OCI-LY7 (cell line): ENCODE data around the gene SEC24B. TPM values are rescaled to one million over a fixed set of nuclear protein-coding genes. Genes with fewer than 3 reads are reported as not detected.

Experiments
- BruUV-seq: library from RNA; stranded (reverse); fragments of 400-500 nt; replicated peaks from 2 replicates; lab custom pipeline; 2021; lab: Mats Ljungman, UMichigan
- CTCF ChIA-PET: fragments of 300-600 bp; sonication (Branson Sonifier 250); formaldehyde crosslinking; loops from one replicate; lab custom pipeline; 2022; ENCODE audit warnings: antibody characterized with exemption; ENCODE audit not compliant: unreplicated experiment; lab: Charles Lee
- POLR2A ChIA-PET: fragments of 300-600 bp; sonication (Branson Sonifier 250); formaldehyde crosslinking; loops from one replicate; lab custom pipeline; 2022; ENCODE audit warnings: antibody characterized with exemption; lab: Charles Lee
- DNase-seq: peaks from one replicate; pipeline ENCODE4 v3.0.0-alpha.2; 2015; ENCODE audit warnings: low spot score
- H2AFZ ChIP-seq: fragments of 200-600 bp; sonication (generic), shearing (Covaris generic); 2 replicates; pipeline ENCODE4 v1.6.1; 2014; ENCODE audit warnings: mild to moderate bottlenecking, antibody characterized with exemption, low read length, moderate library complexity
- H3K27ac ChIP-seq: fragments of 200-600 bp; sonication (generic); 2 replicates; pipeline ENCODE4 v1.5.1; 2014; ENCODE audit warnings: mixed run types, low read depth, mild to moderate bottlenecking, moderate library complexity, low read length, inconsistent platforms; ENCODE audit not compliant: poor library complexity, severe bottlenecking
- H3K36me3 ChIP-seq: fragments of 200-600 bp; sonication (generic); 2 replicates; pipeline ENCODE4 v1.6.1; 2014; ENCODE audit warnings: mild to moderate bottlenecking, antibody characterized with exemption, low read length, moderate library complexity, mixed read lengths; ENCODE audit not compliant: insufficient read depth
- H3K4me1 ChIP-seq: fragments of 200-600 bp; sonication (generic); 2 replicates; pipeline ENCODE4 v1.5.1; 2014; ENCODE audit warnings: mild to moderate bottlenecking, low read length; ENCODE audit not compliant: insufficient read depth, poor library complexity, severe bottlenecking
- H3K4me2 ChIP-seq: fragments of 200-600 bp; sonication (generic); 2 replicates; pipeline ENCODE4 v1.6.1; 2014; ENCODE audit warnings: mild to moderate bottlenecking, low read length
- H3K4me3 ChIP-seq: fragments of 200-600 bp; sonication (generic); 2 replicates; pipeline ENCODE4 v1.5.1; 2014; ENCODE audit warnings: mild to moderate bottlenecking, low read depth, low read length; ENCODE audit not compliant: poor library complexity, severe bottlenecking
- H3K79me2 ChIP-seq: fragments of 200-600 bp; sonication (generic); 2 replicates; pipeline ENCODE4 v1.6.1; 2016; ENCODE audit warnings: low read depth, mild to moderate bottlenecking, low read length, moderate library complexity, mixed read lengths; ENCODE audit not compliant: insufficient read depth
- H3K9me2 ChIP-seq: fragments of 200-600 bp; sonication (generic); 2 replicates; pipeline ENCODE4 v1.6.1; 2016; ENCODE audit warnings: mild to moderate bottlenecking, low read length, mixed read lengths; ENCODE audit not compliant: insufficient read depth
- H3K9me3 ChIP-seq: fragments of 200-600 bp; sonication (generic); 2 replicates; pipeline ENCODE4 v1.6.1; 2014; ENCODE audit warnings: mild to moderate bottlenecking, mixed run types, low read length, mixed read lengths
- H4K20me1 ChIP-seq: fragments of 200-600 bp; sonication (generic); 2 replicates; pipeline ENCODE4 v1.6.1; 2014; ENCODE audit warnings: mild to moderate bottlenecking, antibody characterized with exemption, low read length, moderate library complexity, mixed read lengths; ENCODE audit not compliant: insufficient read depth
- CTCF ChIP-seq: fragments of 200-600 bp; sonication (generic); conservative IDR thresholded peaks from 2 replicates; pipeline ENCODE4 v1.5.1; 2014; ENCODE audit warnings: mild to moderate bottlenecking, antibody characterized with exemption, low read length, moderate library complexity, mixed read lengths
- EZH2phosphoT487 ChIP-seq: fragments of 200-600 bp; sonication (generic); IDR thresholded peaks from 2 replicates; pipeline ENCODE4 v1.6.1; 2018; ENCODE audit warnings: low read depth, borderline replicate concordance, mild to moderate bottlenecking, mixed run types, antibody characterized with exemption, low read length, moderate library complexity, mixed read lengths
- intact Hi-C: fragments of 100-400 bp; cut with micrococcal nuclease; formaldehyde crosslinking; loops from one replicate; pipeline ENCODE4 v1.10.0; 2022; ENCODE audit not compliant: unreplicated experiment
- microRNA-seq: library from miRNA; unstranded; fragments of <30 nt; microRNA quantifications from one replicate; pipeline ENCODE4 v1.2.0, GENCODE V29; 2022; ENCODE audit warnings: borderline replicate concordance
- small RNA-seq: library from RNA; depleted of rRNA; stranded (forward); fragments of <200 nt; gene quantifications from one replicate; pipeline ENCODE3, GENCODE V24; 2014
- total RNA-seq, 2 experiments: library from RNA; depleted of rRNA in 1 of 2; stranded (reverse); fragments of >200 nt in 1 of 2; shearing (Covaris generic) in 1 of 2; gene quantifications; 2 replicates each; pipeline ENCODE4 v1.2.3, GENCODE V29; 2014 to 2022

SEC24B gene
- total RNA-seq, 2 experiments from 2014 or later, result 13.1 to 26.3 TPM

- intact Hi-C loops, result no loop called here
- H3K36me3 ChIP-seq, result peaks cover 14% of the 10 kb centered on the region; the same call in 1 of the 2 replicates
- no peaks in the 10 kb centered on the region for H3K9me3 ChIP-seq
- POLR2A ChIA-PET, result interaction anchor here (0.6 to 2.0 kb wide), 7 partner anchors 11 to 38 kb away, joined by 3 to 6 read pairs (median 3); no protein-coding TSS in a partner anchor
- peaks cover 33% of the 10 kb centered on the region for H3K4me1 ChIP-seq
- BruUV-seq, result no TSS peak
- H3K79me2 ChIP-seq, result peaks cover 58% of the 10 kb centered on the region
- H3K4me2 ChIP-seq, result peak overlapping the region; percentile 49
- no peak overlapping the region for H3K4me3 ChIP-seq
- CTCF ChIA-PET, result interaction anchor here (0.5 kb wide), 1 partner anchor 557 kb away, joined by 3 read pairs; no protein-coding TSS in a partner anchor
- H4K20me1 ChIP-seq, result peaks cover 23% of the 10 kb centered on the region
- DNase-seq, result no peak
- no peaks in the 10 kb centered on the region for H3K9me2 ChIP-seq
- no peak overlapping the region for H2AFZ ChIP-seq
- H3K27ac ChIP-seq, result no peak overlapping the region
- TF ChIP-seq EZH2phosphoT487, result no peak
Observed at GRCh38 chr4:109588176-109588575, 154.6 kb downstream of the SEC24B start.

GRCh38 chr4:109589119-109589518, 155.5 kb downstream of the SEC24B start:
- H2AFZ ChIP-seq, result no peak overlapping the region
- ChIA-PET POLR2A (interaction anchor here (0.6 to 2.1 kb wide), 8 partner anchors 10 to 66 kb away, joined by 3 to 11 read pairs (median 4); no protein-coding TSS in a partner anchor), CTCF (no interaction called here)
- H3K9me3 ChIP-seq, result no peaks in the 10 kb centered on the region
- H3K36me3 ChIP-seq, result peaks cover 14% of the 10 kb centered on the region; the same call in 1 of the 2 replicates
- H3K4me3 ChIP-seq, result no peak overlapping the region
- peaks cover 67% of the 10 kb centered on the region for H3K79me2 ChIP-seq
- TF ChIP-seq CTCF (no peak), EZH2phosphoT487 (no peak)
- H4K20me1 ChIP-seq, result peaks cover 23% of the 10 kb centered on the region
- H3K4me2 ChIP-seq, result peak overlapping the region; percentile 47; the same call in 1 of the 2 replicates
- H3K9me2 ChIP-seq, result no peaks in the 10 kb centered on the region
- BruUV-seq, result no TSS peak
- H3K4me1 ChIP-seq, result peaks cover 33% of the 10 kb centered on the region
- peak; percentile 5 for DNase-seq
- intact Hi-C loops, result no loop called here
- no peak overlapping the region for H3K27ac ChIP-seq

- Histone ChIP-seq H3K4me3 (no peak overlapping the region), H2AFZ (no peak overlapping the region), H3K79me2 (peaks cover 67% of the 10 kb centered on the region), H3K9me2 (no peaks in the 10 kb centered on the region), H4K20me1 (peaks cover 23% of the 10 kb centered on the region), H3K27ac (no peak overlapping the region), H3K4me2 (peak overlapping the region; percentile 47; the same call in 1 of the 2 replicates), H3K36me3 (peaks cover 14% of the 10 kb centered on the region; the same call in 1 of the 2 replicates), H3K9me3 (no peaks in the 10 kb centered on the region), H3K4me1 (peaks cover 33% of the 10 kb centered on the region)
- no peak for DNase-seq
- no TSS peak for BruUV-seq
- ChIA-PET CTCF (no interaction called here), POLR2A (interaction anchor here (1.0 to 2.1 kb wide), 9 partner anchors 10 to 150 kb away, joined by 3 to 11 read pairs (median 7); no protein-coding TSS in a partner anchor)
- no peak for TF ChIP-seq EZH2phosphoT487
- TF ChIP-seq CTCF, result no peak
- intact Hi-C loops, result no loop called here
Observed at GRCh38 chr4:109589605-109590004, 156.0 kb downstream of the SEC24B start.

Small RNA genes within 50 kb of the gene (microRNA-seq; reads per million reads assigned to microRNA genes)
- 144 reads per million, percentile 62 among the genes with 10 or more reads in this experiment for gene MIR576

Small RNA genes within 50 kb of the gene (small RNA-seq; reads per million reads assigned to genes)
- gene MIR576 (0.16 reads per million), gene RN7SL55P (not detected)

Other genes starting within 250 kb of the SEC24B start
- not detected in 2 replicates for gene COL25A1, start 131.2 kb upstream of the SEC24B start, total RNA-seq (2014; rRNA removed; shearing (Covaris generic))
- gene COL25A1, start 131.2 kb upstream of the SEC24B start, total RNA-seq (2022), result not detected in 2 replicates
- 39.1 and 40.3 TPM in 2 replicates for gene MCUB, start 126.4 kb downstream of the SEC24B start, total RNA-seq (2014; rRNA removed; shearing (Covaris generic))
- 64.4 and 67.8 TPM in 2 replicates for gene MCUB, start 126.4 kb downstream of the SEC24B start, total RNA-seq (2022)